ENCODE results near the gene RAB21. TPM values are rescaled to one million over a fixed set of nuclear protein-coding genes. Genes with fewer than 3 reads are reported as not detected.

RAB21 gene
- total RNA-seq, 1 experiment from 2014 or later: 27.3 TPM

- Histone ChIP-seq H3K36me3 (ENCODE audit: low read depth, low read length) (no peaks in the 10 kb centered on the region), H3K4me2 (ENCODE audit: low read length) (no peak overlapping the region), H3K9ac (ENCODE audit: low read length) (no peak overlapping the region), H3K9me3 (ENCODE audit: low read length) (no peaks in the 10 kb centered on the region), H3K27me3 (ENCODE audit: low read length) (no peaks in the 10 kb centered on the region), H2AFZ (ENCODE audit: low read length) (no peak overlapping the region), H4K20me1 (ENCODE audit: low read length) (no peaks in the 10 kb centered on the region), H3F3A (ENCODE audit: low read length, unreplicated experiment) (peaks cover 5% of the 10 kb centered on the region), H3K9me2 (replicated peaks; ENCODE audit: low read length) (no peaks in the 10 kb centered on the region), H3K27ac (ENCODE audit: low read length) (no peak overlapping the region), H3K79me2 (ENCODE audit: low read length) (no peaks in the 10 kb centered on the region), H3K4me3 (ENCODE audit: low read length) (no peak overlapping the region), H3K4me1 (ENCODE audit: insufficient read depth, low read length) (peaks cover 28% of the 10 kb centered on the region)
- no TSS peak for BruUV-seq (replicated peaks)
- ChIA-PET POLR2A (ENCODE audit: unreplicated experiment) (no interaction called here), CTCF (no interaction called here)
- intact Hi-C loops (cut with micrococcal nuclease): no loop called here
- TF ChIP-seq EZH2phosphoT487 (IDR thresholded peaks at IDR 0.05; ENCODE audit: borderline replicate concordance, low read length): no peak
- no peak for TF ChIP-seq CTCF (conservative IDR thresholded peaks at IDR 0.05; ENCODE audit: low read depth, low read length)
- TF ChIP-seq EZH2 (IDR thresholded peaks at IDR 0.05; ENCODE audit: low read length, unreplicated experiment): no peak
- ATAC-seq (no peak), DNase-seq (no peak)
Observed at GRCh38 chr12:71708658-71709057, 46.0 kb upstream of the RAB21 start.

DNA sequence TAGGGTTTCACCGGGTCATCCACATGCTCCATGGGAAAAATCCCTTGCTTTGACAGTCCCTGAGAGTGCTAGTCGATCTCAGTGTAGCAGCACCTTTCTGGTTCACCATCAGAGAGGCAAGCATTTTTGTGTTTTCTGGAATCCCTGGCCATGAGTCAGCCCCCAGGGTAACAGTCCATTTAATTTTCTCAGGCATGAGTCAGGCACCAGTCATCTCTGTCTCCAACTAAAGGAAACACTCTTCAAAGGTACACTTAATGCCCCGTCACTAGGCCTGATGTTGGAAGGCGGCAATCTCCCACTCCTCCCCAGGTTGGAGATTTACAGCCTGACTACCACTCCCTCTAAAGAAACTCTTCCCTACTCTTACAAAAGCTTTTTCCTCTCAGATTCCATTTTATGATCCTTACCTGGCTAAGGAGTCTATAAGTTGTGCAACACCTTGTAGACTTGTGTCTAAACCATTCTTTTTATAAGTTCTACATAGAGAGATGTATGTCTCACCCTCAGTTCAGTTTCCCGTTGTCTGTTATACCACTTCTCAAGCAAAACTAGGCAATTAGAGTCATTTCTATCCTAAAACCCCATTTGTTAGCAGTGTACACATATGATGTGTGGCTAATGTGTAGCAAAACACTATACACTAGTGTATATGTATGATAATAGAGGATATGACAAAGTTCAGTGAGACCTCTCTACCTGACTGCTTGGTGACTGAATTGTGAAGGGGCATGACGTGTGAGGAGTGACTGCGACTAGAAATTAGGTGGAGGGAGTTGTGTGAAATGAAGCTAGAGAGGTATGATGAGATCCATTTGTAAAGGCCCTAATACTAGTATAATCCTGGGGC is 44.2 kb upstream of the RAB21 start:
- no peaks in the 10 kb centered on the region for H3K36me3 ChIP-seq (ENCODE audit: low read depth, low read length)
- BruUV-seq (replicated peaks): no TSS peak
- H3K4me3 ChIP-seq (ENCODE audit: low read length): peak overlapping the region; percentile 18
- H2AFZ ChIP-seq (ENCODE audit: low read length): peak overlapping the region; percentile 4
- H3K27ac ChIP-seq (ENCODE audit: low read length): peak overlapping the region; percentile 83
- H3K9me3 ChIP-seq (ENCODE audit: low read length): no peaks in the 10 kb centered on the region
- H3K27me3 ChIP-seq (ENCODE audit: low read length): no peaks in the 10 kb centered on the region
- no peak for TF ChIP-seq EZH2 (IDR thresholded peaks at IDR 0.05; ENCODE audit: low read length, unreplicated experiment)
- no peak for TF ChIP-seq EZH2phosphoT487 (IDR thresholded peaks at IDR 0.05; ENCODE audit: borderline replicate concordance, low read length)
- TF ChIP-seq CTCF (conservative IDR thresholded peaks at IDR 0.05; ENCODE audit: low read depth, low read length): no peak
- CTCF ChIA-PET: no interaction called here
- H3K4me1 ChIP-seq (ENCODE audit: insufficient read depth, low read length): peaks cover 24% of the 10 kb centered on the region
- POLR2A ChIA-PET (ENCODE audit: unreplicated experiment): no interaction called here
- peak; percentile 98 for ATAC-seq
- DNase-seq: peak; percentile 96
- H3K9ac ChIP-seq (ENCODE audit: low read length): peak overlapping the region; percentile 11; the same call in 1 of the 2 replicates
- intact Hi-C loops (cut with micrococcal nuclease): loop anchor here (1.0 to 5.0 kb wide), 2 partner anchors 24 to 37 kb away; partner anchors contain the start of gene TMEM19
- no peaks in the 10 kb centered on the region for H3K79me2 ChIP-seq (ENCODE audit: low read length)
- peaks cover 5% of the 10 kb centered on the region for H3F3A ChIP-seq (ENCODE audit: low read length, unreplicated experiment)
- H4K20me1 ChIP-seq (ENCODE audit: low read length): no peaks in the 10 kb centered on the region
- peak overlapping the region; percentile 65 for H3K4me2 ChIP-seq (ENCODE audit: low read length)
- no peaks in the 10 kb centered on the region for H3K9me2 ChIP-seq (replicated peaks; ENCODE audit: low read length)

- H3K27ac ChIP-seq (ENCODE audit: low read length): no peak overlapping the region
- H2AFZ ChIP-seq (ENCODE audit: low read length): no peak overlapping the region
- no peaks in the 10 kb centered on the region for H4K20me1 ChIP-seq (ENCODE audit: low read length)
- no peaks in the 10 kb centered on the region for H3F3A ChIP-seq (ENCODE audit: low read length, unreplicated experiment)
- H3K27me3 ChIP-seq (ENCODE audit: low read length): no peaks in the 10 kb centered on the region
- ChIA-PET POLR2A (ENCODE audit: unreplicated experiment) (no interaction called here), CTCF (no interaction called here)
- no peak overlapping the region for H3K4me3 ChIP-seq (ENCODE audit: low read length)
- no peak overlapping the region for H3K9ac ChIP-seq (ENCODE audit: low read length)
- no peak for DNase-seq
- BruUV-seq (replicated peaks): no TSS peak
- ATAC-seq: no peak
- intact Hi-C loops (cut with micrococcal nuclease): no loop called here
- no peaks in the 10 kb centered on the region for H3K36me3 ChIP-seq (ENCODE audit: low read depth, low read length)
- peaks cover 14% of the 10 kb centered on the region; the same call in 1 of the 2 replicates for H3K4me1 ChIP-seq (ENCODE audit: insufficient read depth, low read length)
- H3K79me2 ChIP-seq (ENCODE audit: low read length): no peaks in the 10 kb centered on the region
- TF ChIP-seq EZH2phosphoT487 (IDR thresholded peaks at IDR 0.05; ENCODE audit: borderline replicate concordance, low read length) (no peak), EZH2 (IDR thresholded peaks at IDR 0.05; ENCODE audit: low read length, unreplicated experiment) (no peak), CTCF (conservative IDR thresholded peaks at IDR 0.05; ENCODE audit: low read depth, low read length) (no peak)
- H3K9me2 ChIP-seq (replicated peaks; ENCODE audit: low read length): no peaks in the 10 kb centered on the region
- no peak overlapping the region for H3K4me2 ChIP-seq (ENCODE audit: low read length)
- no peaks in the 10 kb centered on the region for H3K9me3 ChIP-seq (ENCODE audit: low read length)
Observed at GRCh38 chr12:71718611-71719010, 36.1 kb upstream of the RAB21 start.

Data from PC-3 (cell line).